Stimulated activated CD8-positive, alpha-beta memory T cell treated with anti-CD3 and anti-CD28 coated beads, Interleukin-4, amount 100 ng/mL, for 48 hours (primary cell): Measurements from ENCODE around the gene SIPA1L3.
A peak's percentile ranks its signal among the peaks of the same experiment; 100 is the strongest.

Experiments used
- DNase-seq: peaks from one replicate; pipeline ENCODE4 v3.0.0-alpha.2; 2020

Gene SIPA1L3

GRCh38 chr19:38073841-38074685 lies 167.1 kb downstream of the SIPA1L3 start:
- no peak for DNase-seq

GRCh38 chr19:38076337-38076736 lies 169.3 kb downstream of the SIPA1L3 start:
- DNase-seq, result no peak

GRCh38 chr19:38078302-38078930 lies 171.4 kb downstream of the SIPA1L3 start:
- no peak for DNase-seq

- no peak for DNase-seq
Measured at GRCh38 chr19:38079926-38080380, 172.9 kb downstream of the SIPA1L3 start.

GRCh38 chr19:38081547-38082255 lies 174.7 kb downstream of the SIPA1L3 start:
- DNase-seq, result no peak

- no peak for DNase-seq
Measured at GRCh38 chr19:38082256-38083118, 175.5 kb downstream of the SIPA1L3 start.

GRCh38 chr19:38084196-38084595 lies 177.2 kb downstream of the SIPA1L3 start:
- DNase-seq, result no peak

- DNase-seq, result no peak
Measured at GRCh38 chr19:38089440-38089839, 182.4 kb downstream of the SIPA1L3 start.

- no peak for DNase-seq
Measured at GRCh38 chr19:38093154-38093553, 186.1 kb downstream of the SIPA1L3 start.

- no peak for DNase-seq
Measured at GRCh38 chr19:38093587-38093986, 186.6 kb downstream of the SIPA1L3 start.

GRCh38 chr19:38095411-38096308 lies 188.7 kb downstream of the SIPA1L3 start:
- peak; percentile 74 for DNase-seq

GRCh38 chr19:38099966-38100365 lies 193.0 kb downstream of the SIPA1L3 start:
- DNase-seq, result no peak

- no peak for DNase-seq
Measured at GRCh38 chr19:38100589-38100988, 193.6 kb downstream of the SIPA1L3 start.

- DNase-seq, result no peak
Measured at GRCh38 chr19:38101723-38102122, 194.7 kb downstream of the SIPA1L3 start.

GRCh38 chr19:38105574-38105973 lies 198.6 kb downstream of the SIPA1L3 start:
- no peak for DNase-seq

- DNase-seq, result no peak
Measured at GRCh38 chr19:38107129-38107528, 200.1 kb downstream of the SIPA1L3 start.

GRCh38 chr19:38111898-38112297 lies 204.9 kb downstream of the SIPA1L3 start:
- no peak for DNase-seq

GRCh38 chr19:38114651-38115050 lies 207.6 kb downstream of the SIPA1L3 start:
- no peak for DNase-seq

- DNase-seq, result no peak
Measured at GRCh38 chr19:38115271-38115802, 208.3 kb downstream of the SIPA1L3 start.

GRCh38 chr19:38118176-38118575 lies 211.2 kb downstream of the SIPA1L3 start:
- no peak for DNase-seq

- DNase-seq, result no peak
Measured at GRCh38 chr19:38120471-38121025, 213.5 kb downstream of the SIPA1L3 start.
